ENCODE results near the gene TLL1. TPM values are rescaled to one million over a fixed set of nuclear protein-coding genes. Genes with fewer than 3 reads are reported as not detected.

Gene TLL1
- total and polyA plus RNA-seq, 2 of the 13 experiments (the other 11 are each of a cell fraction or from before 2014, with no cell fraction given): not detected

GRCh38 chr4:165991325-165992180 lies 118.5 kb downstream of the TLL1 start (continued):
- TF ChIP-seq LCORL (IDR thresholded peaks at IDR 0.05): no peak
- TF ChIP-seq LCORL (CRISPR knock-in tag; IDR thresholded peaks at IDR 0.05): no peak

- FAIRE-seq: no peak
- WGBS (ENCODE audit: low lambda C conversion rate): 0% methylated on average over 1 of the region's 1 CpG
- POLR2A ChIA-PET: no interaction called here
- no peak overlapping the region for H3K4me3 ChIP-seq (replicated peaks in 1 of 3; ENCODE audit: insufficient read depth in 1 of 3, low read depth in 2 of 3, low read length in 3 of 3)
- H3K9me3 ChIP-seq (ENCODE audit: low read length): no peaks in the 10 kb centered on the region
- H3K79me2 ChIP-seq (ENCODE audit: insufficient read depth, low read length): no peaks in the 10 kb centered on the region
- no peaks in the 10 kb centered on the region for H3K4me1 ChIP-seq (ENCODE audit: insufficient read depth, low read length)
- in situ Hi-C loops (cut with HindIII; ENCODE audit: extremely low pct_ligation_motif_present, low pct_unique_long_range_greater_than_20kb): no loop called here
- H2AFZ ChIP-seq (ENCODE audit: low read length): no peak overlapping the region
- H3K27ac ChIP-seq (ENCODE audit: extremely low read length, insufficient read depth, low read length): no peak overlapping the region
- H3K27me3 ChIP-seq (ENCODE audit: control insufficient read depth in 1 of 2, insufficient read depth in 2 of 2, low read length in 2 of 2): no peaks in the 10 kb centered on the region
- no peaks in the 10 kb centered on the region for H3K36me3 ChIP-seq (replicated peaks in 1 of 2; ENCODE audit: control insufficient read depth in 1 of 2, insufficient read depth in 2 of 2, low read length in 2 of 2)
- H3K9ac ChIP-seq (ENCODE audit: insufficient read depth, low read depth, low read length): no peak overlapping the region
- intact Hi-C loops (cut with micrococcal nuclease; ENCODE audit: unreplicated experiment): no loop called here
- no peak overlapping the region for H3K4me2 ChIP-seq (ENCODE audit: low read depth, low read length)
- no TSS peak for BruUV-seq (replicated peaks)
- H4K20me1 ChIP-seq (ENCODE audit: insufficient read depth, low read length): no peaks in the 10 kb centered on the region
- CTCF ChIA-PET (ENCODE audit: low intra/inter-chr PET ratio, low total read pairs): no interaction called here
- ATAC-seq: no peak
- no peak for DNase-seq (ENCODE audit: low spot score)
- TF ChIP-seq EED (CRISPR knock-in tag; IDR thresholded peaks at IDR 0.05): no peak
- no peak for TF ChIP-seq UBTF (CRISPR knock-in tag; IDR thresholded peaks at IDR 0.05)
- no peak for TF ChIP-seq CHD2 (IDR thresholded peaks at IDR 0.05; ENCODE audit: low read depth, low read length)
- no peak for TF ChIP-seq NR2C2 (CRISPR knock-in tag; IDR thresholded peaks at IDR 0.05; ENCODE audit: borderline replicate concordance)
- TF ChIP-seq ZNF740 (CRISPR knock-in tag; IDR thresholded peaks at IDR 0.05): no peak
- TF ChIP-seq MXD3 (CRISPR knock-in tag; IDR thresholded peaks at IDR 0.05): no peak
- no peak for TF ChIP-seq NFE2 (CRISPR knock-in tag; IDR thresholded peaks at IDR 0.05)
- no peak for TF ChIP-seq ZNF557 (CRISPR knock-in tag; IDR thresholded peaks at IDR 0.05)
- TF ChIP-seq ZNF367 (CRISPR knock-in tag; IDR thresholded peaks at IDR 0.05; ENCODE audit: borderline replicate concordance): no peak
- TF ChIP-seq ZNF503 (CRISPR knock-in tag; IDR thresholded peaks at IDR 0.05): no peak
- TF ChIP-seq MXD4 (CRISPR knock-in tag; IDR thresholded peaks at IDR 0.05): no peak
- TF ChIP-seq ADNP (CRISPR knock-in tag; IDR thresholded peaks at IDR 0.05): no peak
- no peak for TF ChIP-seq RNF219 (CRISPR knock-in tag; IDR thresholded peaks at IDR 0.05)
These were observed 119.2 kb downstream of the TLL1 start for GRCh38 chr4:165992283-165992682.

Measured in HepG2 (cell line).